Gastrocnemius medialis (tissue), 4 donors: ENCODE measurements around the gene KRT3.

Experiments
- CTCF ChIP-seq, 5 experiments: fragments of 450-650 bp in 3 of 5; fragments of 200-600 bp in 2 of 5; sonication (generic) in 2 of 5; IDR thresholded peaks in 4 of 5; conservative IDR thresholded peaks in 1 of 5; 1 replicate in 4 of 5; 2 replicates in 1 of 5; pipeline ENCODE4 v1.5.1; 2016 to 2019; ENCODE audit warnings: antibody characterized with exemption in 5 of 5, mild to moderate bottlenecking in 3 of 5, moderate library complexity in 3 of 5
- POLR2A ChIP-seq, 2 donors: fragments of 450-650 bp; IDR thresholded peaks; one replicate each; pipeline ENCODE4 v1.6.1; 2017; ENCODE audit warnings: antibody characterized with exemption in 2 of 2, mild to moderate bottlenecking in 2 of 2, moderate library complexity in 2 of 2

DNA sequence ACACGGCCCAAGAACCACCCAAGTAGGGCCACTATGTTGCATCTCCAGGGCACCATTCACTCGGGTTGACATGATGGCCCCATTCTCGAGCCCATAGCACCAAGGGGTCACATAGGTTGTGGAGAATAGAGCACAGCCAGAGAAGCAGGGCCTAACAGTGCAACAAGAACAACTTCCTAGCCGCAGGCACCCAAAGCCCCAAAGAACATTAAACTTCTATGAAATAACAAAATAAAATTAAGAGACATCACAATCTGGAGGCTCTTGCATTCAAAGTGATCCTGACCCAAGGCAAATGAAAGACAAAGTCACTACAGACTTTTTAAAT is 16.1 kb upstream of the KRT3 start:
- TF ChIP-seq CTCF (IDR thresholded peaks at IDR 0.05 in 4 of 5, conservative IDR thresholded peaks at IDR 0.05 in 1 of 5) (no peak), POLR2A (IDR thresholded peaks at IDR 0.05) (no peak)
